ENCODE results near the gene ABR.

- TF ChIP-seq POLR2A (IDR thresholded peaks at IDR 0.05) (no peak), POLR2AphosphoS5 (IDR thresholded peaks at IDR 0.05) (no peak), EP300 (IDR thresholded peaks at IDR 0.05; ENCODE audit: low read depth) (no peak)
- TF ChIP-seq, protein P1, sequence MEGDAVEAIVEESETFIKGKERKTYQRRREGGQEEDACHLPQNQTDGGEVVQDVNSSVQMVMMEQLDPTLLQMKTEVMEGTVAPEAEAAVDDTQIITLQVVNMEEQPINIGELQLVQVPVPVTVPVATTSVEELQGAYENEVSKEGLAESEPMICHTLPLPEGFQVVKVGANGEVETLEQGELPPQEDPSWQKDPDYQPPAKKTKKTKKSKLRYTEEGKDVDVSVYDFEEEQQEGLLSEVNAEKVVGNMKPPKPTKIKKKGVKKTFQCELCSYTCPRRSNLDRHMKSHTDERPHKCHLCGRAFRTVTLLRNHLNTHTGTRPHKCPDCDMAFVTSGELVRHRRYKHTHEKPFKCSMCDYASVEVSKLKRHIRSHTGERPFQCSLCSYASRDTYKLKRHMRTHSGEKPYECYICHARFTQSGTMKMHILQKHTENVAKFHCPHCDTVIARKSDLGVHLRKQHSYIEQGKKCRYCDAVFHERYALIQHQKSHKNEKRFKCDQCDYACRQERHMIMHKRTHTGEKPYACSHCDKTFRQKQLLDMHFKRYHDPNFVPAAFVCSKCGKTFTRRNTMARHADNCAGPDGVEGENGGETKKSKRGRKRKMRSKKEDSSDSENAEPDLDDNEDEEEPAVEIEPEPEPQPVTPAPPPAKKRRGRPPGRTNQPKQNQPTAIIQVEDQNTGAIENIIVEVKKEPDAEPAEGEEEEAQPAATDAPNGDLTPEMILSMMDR (IDR thresholded peaks at IDR 0.05), result no peak
These were observed 212.7 kb downstream of the ABR start for GRCh38 chr17:967122-967521.

Data from transverse colon (tissue), 4 donors.